Thoracic aorta endothelial cell (primary cell): ENCODE data around the gene PRKCSH. TPM values are rescaled to one million over a fixed set of nuclear protein-coding genes. Genes with fewer than 3 reads are reported as not detected.

Source experiments
- small RNA-seq: library from RNA; depleted of rRNA; stranded (forward); fragments of <200 nt; gene quantifications from one replicate; pipeline ENCODE3, GENCODE V24; 2012
- total RNA-seq: library from RNA; depleted of rRNA; stranded (reverse); fragments of >200 nt; gene quantifications from 2 replicates; pipeline ENCODE4 v1.2.3, GENCODE V29; 2012

The PRKCSH gene
- total RNA-seq: 120 and 121 TPM in 2 replicates

GRCh38 chr19:11435057-11435832, at the start of gene PRKCSH, which contains the start of gene ODAD3:
Gene PRKCSH (plus strand): TSS chr19:11435635. CDS start chr19:11436118, 483 bp downstream.
Gene ODAD3 (minus strand): TSS chr19:11435121. CDS start chr19:11435016, 105 bp downstream.

GRCh38 chr19:11418549-11419506, 16.6 kb upstream of the PRKCSH start, which contains the start of gene RGL3:
Gene RGL3 (minus strand): TSS chr19:11419314. CDS start chr19:11419278, 36 bp downstream.

GRCh38 chr19:11480715-11481533, 45.5 kb downstream of the PRKCSH start, which contains the start of gene ELAVL3:
Gene ELAVL3 (minus strand): TSS chr19:11481046. CDS start chr19:11480608, 438 bp downstream.

Small RNA genes within 50 kb of the gene (small RNA-seq; reads per million reads assigned to genes)
- not detected for gene MIR7974
- not detected for gene RF00019

Other genes with a start within 250 kb of the PRKCSH start
- gene KANK2, start 238.1 kb upstream of the PRKCSH start, total RNA-seq: 53.1 and 70.1 TPM in 2 replicates
- not detected in 2 replicates for gene ANGPTL8, start 196.0 kb upstream of the PRKCSH start, total RNA-seq
- gene DOCK6, start 173.1 kb upstream of the PRKCSH start, total RNA-seq: 113 and 160 TPM in 2 replicates
- gene TSPAN16, start 139.5 kb upstream of the PRKCSH start, total RNA-seq: not detected in 2 replicates
- 44.4 and 51.0 TPM in 2 replicates for gene RAB3D, start 96.0 kb upstream of the PRKCSH start, total RNA-seq
- gene TMEM205, start 89.4 kb upstream of the PRKCSH start, total RNA-seq: 97.9 and 112 TPM in 2 replicates
- 7.6 and 9.6 TPM in 2 replicates for gene CCDC159, start 89.1 kb upstream of the PRKCSH start, total RNA-seq
- gene PLPPR2, start 80.2 kb upstream of the PRKCSH start, total RNA-seq: 10.0 and 11.3 TPM in 2 replicates
- 0.80 and 1.2 TPM in 2 replicates for gene SWSAP1, start 61.0 kb upstream of the PRKCSH start, total RNA-seq
- 7.7 and 9.0 TPM in 2 replicates for gene EPOR, start 51.3 kb upstream of the PRKCSH start, total RNA-seq
- 2.9 and 3.9 TPM in 2 replicates for gene RGL3, start 16.3 kb upstream of the PRKCSH start, total RNA-seq
- gene ODAD3, start 514 bp upstream of the PRKCSH start, total RNA-seq: 0.50 TPM in 1 of 2 replicates, not detected in the other
- not detected in 2 replicates for gene ELAVL3, start 45.4 kb downstream of the PRKCSH start, total RNA-seq
- gene ZNF653, start 70.2 kb downstream of the PRKCSH start, total RNA-seq: 3.9 and 4.0 TPM in 2 replicates
- 25.7 and 31.1 TPM in 2 replicates for gene ECSIT, start 93.5 kb downstream of the PRKCSH start, total RNA-seq
- gene CNN1, start 103.2 kb downstream of the PRKCSH start, total RNA-seq: 0.13 TPM in 1 of 2 replicates, not detected in the other
- gene ELOF1, start 123.6 kb downstream of the PRKCSH start, total RNA-seq: 25.1 and 27.8 TPM in 2 replicates
- gene ACP5, start 142.0 kb downstream of the PRKCSH start, total RNA-seq: not detected in 2 replicates
- 17.6 and 18.6 TPM in 2 replicates for gene ZNF627, start 161.8 kb downstream of the PRKCSH start, total RNA-seq